Activated CD4-positive, alpha-beta memory T cell treated with anti-CD3 and anti-CD28 coated beads, Interleukin-2, amount 10 ng/mL, durations not matched to agents 7 days and 5 days (primary cell): ENCODE results near the gene CETN2. TPM values are rescaled to one million over a fixed set of nuclear protein-coding genes. Genes with fewer than 3 reads are reported as not detected.
"Not testable (repeated sequence)": the region's sequence is repeated elsewhere in the genome, so short reads cannot be mapped to it uniquely, and the experiment has no call there.

ENCODE experiments used
- CTCF ChIA-PET: fragments of 350-600 bp; sonication (Branson Sonifier 250); formaldehyde crosslinking; loops from one replicate; lab custom pipeline; 2021; ENCODE audit warnings: antibody characterized with exemption, inconsistent platforms; lab: Charles Lee
- POLR2A ChIA-PET: fragments of 350-600 bp; sonication (Branson Sonifier 250); formaldehyde crosslinking; loops from one replicate; lab custom pipeline; 2021; ENCODE audit warnings: antibody characterized with exemption; lab: Charles Lee
- DNase-seq: peaks from one replicate; pipeline ENCODE4 v3.0.0-alpha.2; 2020
- H3K27ac Mint-ChIP-seq: one replicate; pipeline ENCODE4 v1.8.0; 2021; ENCODE audit warnings: mild to moderate bottlenecking, mixed read lengths
- H3K27me3 Mint-ChIP-seq: one replicate; pipeline ENCODE4 v1.8.0; 2021; ENCODE audit warnings: mixed read lengths
- H3K36me3 Mint-ChIP-seq: one replicate; pipeline ENCODE4 v1.8.0; 2021; ENCODE audit warnings: low read depth, mixed read lengths
- H3K4me1 Mint-ChIP-seq: one replicate; pipeline ENCODE4 v1.8.0; 2021; ENCODE audit warnings: mixed read lengths
- H3K4me3 Mint-ChIP-seq: one replicate; pipeline ENCODE4 v1.8.0; 2021; ENCODE audit warnings: mild to moderate bottlenecking, mixed read lengths
- H3K9me3 Mint-ChIP-seq: one replicate; pipeline ENCODE4 v1.8.0; 2021; ENCODE audit warnings: mixed read lengths
- total RNA-seq, 2 experiments: library from RNA; stranded (reverse); gene quantifications; one replicate each; pipeline ENCODE4 v1.2.3, GENCODE V29; 2021

Gene CETN2
- total RNA-seq, 2 experiments from 2014 or later: 7.7 TPM

GRCh38 chrX:152821145-152821765 is 9.3 kb downstream of the CETN2 start:
- H3K9me3 Mint-ChIP-seq: no peaks in the 10 kb centered on the region
- no peaks in the 10 kb centered on the region for H3K4me1 Mint-ChIP-seq
- peak; percentile 18 for DNase-seq
- no peak overlapping the region for H3K27ac Mint-ChIP-seq
- no peak overlapping the region for H3K4me3 Mint-ChIP-seq
- CTCF ChIA-PET: interaction anchor here (1.7 kb wide), 1 partner anchor 9 kb away, joined by 4 read pairs; the partner anchor contains the start of genes CETN2 and NSDHL
- no peaks in the 10 kb centered on the region for H3K36me3 Mint-ChIP-seq
- peaks cover 9% of the 10 kb centered on the region for H3K27me3 Mint-ChIP-seq
- POLR2A ChIA-PET: no interaction called here

- H3K9me3 Mint-ChIP-seq: no peaks in the 10 kb centered on the region
- H3K27me3 Mint-ChIP-seq: peaks cover 9% of the 10 kb centered on the region
- CTCF ChIA-PET: no interaction called here
- no peaks in the 10 kb centered on the region for H3K4me1 Mint-ChIP-seq
- no peak overlapping the region for H3K27ac Mint-ChIP-seq
- DNase-seq: no peak
- POLR2A ChIA-PET: no interaction called here
- H3K4me3 Mint-ChIP-seq: no peak overlapping the region
- H3K36me3 Mint-ChIP-seq: no peaks in the 10 kb centered on the region
Measured at GRCh38 chrX:152819732-152820131, 10.8 kb downstream of the CETN2 start.

- Mint-ChIP-seq H3K36me3 (no peaks in the 10 kb centered on the region), H3K27ac (no peak overlapping the region), H3K4me3 (no peak overlapping the region), H3K4me1 (peaks cover 3% of the 10 kb centered on the region), H3K9me3 (no peaks in the 10 kb centered on the region), H3K27me3 (peaks cover 9% of the 10 kb centered on the region)
- POLR2A ChIA-PET: no interaction called here
- no peak for DNase-seq
- CTCF ChIA-PET: no interaction called here
Measured at GRCh38 chrX:152819266-152819665, 11.3 kb downstream of the CETN2 start.

- CTCF ChIA-PET: no interaction called here
Measured at GRCh38 chrX:152818356-152818755, 12.2 kb downstream of the CETN2 start.

GRCh38 chrX:152817078-152817764 is 13.3 kb downstream of the CETN2 start:
- peak; percentile 18 for DNase-seq
- Mint-ChIP-seq H3K9me3 (no peaks in the 10 kb centered on the region), H3K27me3 (peaks cover 9% of the 10 kb centered on the region), H3K4me3 (no peak overlapping the region), H3K36me3 (no peaks in the 10 kb centered on the region), H3K27ac (no peak overlapping the region), H3K4me1 (peaks cover 8% of the 10 kb centered on the region)
- POLR2A ChIA-PET: no interaction called here
- CTCF ChIA-PET: no interaction called here

More at GRCh38 chrX:152818356-152818755, 12.2 kb downstream of the CETN2 start:
- no peak overlapping the region for H3K27ac Mint-ChIP-seq
- H3K27me3 Mint-ChIP-seq: peaks cover 9% of the 10 kb centered on the region
- POLR2A ChIA-PET: no interaction called here
- H3K4me1 Mint-ChIP-seq: peaks cover 6% of the 10 kb centered on the region
- H3K4me3 Mint-ChIP-seq: no peak overlapping the region
- no peaks in the 10 kb centered on the region for H3K9me3 Mint-ChIP-seq
- DNase-seq: no peak
- no peaks in the 10 kb centered on the region for H3K36me3 Mint-ChIP-seq

- H3K27ac Mint-ChIP-seq: no peak overlapping the region
- H3K4me3 Mint-ChIP-seq: no peak overlapping the region
- POLR2A ChIA-PET: interaction anchor here (0.6 kb wide), 1 partner anchor 174 kb away, joined by 3 read pairs; no protein-coding TSS in a partner anchor
Measured at GRCh38 chrX:152814048-152814447, 16.5 kb downstream of the CETN2 start.

GRCh38 chrX:152813206-152813605 is 17.4 kb downstream of the CETN2 start:
- ChIA-PET CTCF (no interaction called here), POLR2A (interaction anchor here (0.6 kb wide), 1 partner anchor 173 kb away, joined by 3 read pairs; no protein-coding TSS in a partner anchor)
- Mint-ChIP-seq H3K9me3 (no peaks in the 10 kb centered on the region), H3K4me3 (no peak overlapping the region), H3K4me1 (peaks cover 8% of the 10 kb centered on the region), H3K27me3 (peaks cover 6% of the 10 kb centered on the region), H3K36me3 (no peaks in the 10 kb centered on the region), H3K27ac (no peak overlapping the region)
- no peak for DNase-seq

More at GRCh38 chrX:152814048-152814447, 16.5 kb downstream of the CETN2 start:
- Mint-ChIP-seq H3K27me3 (peaks cover 6% of the 10 kb centered on the region), H3K4me1 (peaks cover 8% of the 10 kb centered on the region), H3K9me3 (no peaks in the 10 kb centered on the region), H3K36me3 (no peaks in the 10 kb centered on the region)
- CTCF ChIA-PET: interaction anchor here (0.7 kb wide), 1 partner anchor 10 kb away, joined by 5 read pairs; no protein-coding TSS in a partner anchor
- DNase-seq: no peak

GRCh38 chrX:152810403-152810802 is 20.2 kb downstream of the CETN2 start:
- CTCF ChIA-PET: no interaction called here

GRCh38 chrX:152806035-152806434 is 24.5 kb downstream of the CETN2 start:
- ChIA-PET CTCF (no interaction called here), POLR2A (no interaction called here)
- peaks cover 6% of the 10 kb centered on the region for H3K27me3 Mint-ChIP-seq
- H3K9me3 Mint-ChIP-seq: no peaks in the 10 kb centered on the region
- no peaks in the 10 kb centered on the region for H3K36me3 Mint-ChIP-seq
- peaks cover 4% of the 10 kb centered on the region for H3K4me1 Mint-ChIP-seq
- no peak overlapping the region for H3K27ac Mint-ChIP-seq
- no peak overlapping the region for H3K4me3 Mint-ChIP-seq
- DNase-seq: no peak

More at GRCh38 chrX:152810403-152810802, 20.2 kb downstream of the CETN2 start:
- no peaks in the 10 kb centered on the region for H3K9me3 Mint-ChIP-seq
- peaks cover 3% of the 10 kb centered on the region for H3K27me3 Mint-ChIP-seq
- peaks cover 12% of the 10 kb centered on the region for H3K4me1 Mint-ChIP-seq
- no peak overlapping the region for H3K27ac Mint-ChIP-seq
- no peaks in the 10 kb centered on the region for H3K36me3 Mint-ChIP-seq
- no peak for DNase-seq
- no peak overlapping the region for H3K4me3 Mint-ChIP-seq
- POLR2A ChIA-PET: no interaction called here

GRCh38 chrX:152798945-152799344 is 31.6 kb downstream of the CETN2 start:
- Mint-ChIP-seq H3K27ac (no peak overlapping the region), H3K36me3 (no peaks in the 10 kb centered on the region), H3K4me3 (no peak overlapping the region), H3K4me1 (no peaks in the 10 kb centered on the region), H3K9me3 (no peaks in the 10 kb centered on the region), H3K27me3 (peaks cover 13% of the 10 kb centered on the region)
- POLR2A ChIA-PET: no interaction called here
- no peak for DNase-seq
- CTCF ChIA-PET: no interaction called here

- CTCF ChIA-PET, H3K4me1 Mint-ChIP-seq, H3K27ac Mint-ChIP-seq, DNase-seq, H3K27me3 Mint-ChIP-seq, H3K4me3 Mint-ChIP-seq, H3K9me3 Mint-ChIP-seq, POLR2A ChIA-PET, H3K36me3 Mint-ChIP-seq: not testable (repeated sequence)
Measured at GRCh38 chrX:152787062-152787461, 43.5 kb downstream of the CETN2 start.
